Endothelial cell (in vitro differentiated cells): ENCODE results near the gene STK10. TPM values are rescaled to one million over a fixed set of nuclear protein-coding genes. Genes with fewer than 3 reads are reported as not detected.

ENCODE experiments used
- DNase-seq: peaks from one replicate; pipeline ENCODE4 v3.0.0; 2021; ENCODE audit warnings: low spot score
- H3K27ac Mint-ChIP-seq: one replicate; pipeline ENCODE4 v1.8.0; 2021; ENCODE audit warnings: mixed read lengths, inconsistent platforms; ENCODE audit not compliant: unreplicated experiment
- H3K27me3 Mint-ChIP-seq: one replicate; pipeline ENCODE4 v1.8.0; 2021; ENCODE audit warnings: mild to moderate bottlenecking, moderate library complexity, mixed read lengths, inconsistent platforms; ENCODE audit not compliant: unreplicated experiment
- H3K36me3 Mint-ChIP-seq: one replicate; pipeline ENCODE4 v1.8.0; 2021; ENCODE audit warnings: mild to moderate bottlenecking, low read depth, mixed read lengths, inconsistent platforms; ENCODE audit not compliant: unreplicated experiment
- H3K4me1 Mint-ChIP-seq: one replicate; pipeline ENCODE4 v1.8.0; 2021; ENCODE audit warnings: mild to moderate bottlenecking, mixed read lengths, inconsistent platforms; ENCODE audit not compliant: unreplicated experiment
- H3K4me3 Mint-ChIP-seq: one replicate; pipeline ENCODE4 v1.8.0; 2021; ENCODE audit warnings: mild to moderate bottlenecking, mixed read lengths, inconsistent platforms; ENCODE audit not compliant: unreplicated experiment
- H3K9me3 Mint-ChIP-seq: one replicate; pipeline ENCODE4 v1.8.0; 2021; ENCODE audit warnings: mixed read lengths, inconsistent platforms; ENCODE audit not compliant: unreplicated experiment
- CTCF ChIP-seq: fragments of 200-600 bp; sonication (generic); IDR thresholded peaks from one replicate; pipeline ENCODE4 v1.5.0; 2021; ENCODE audit warnings: antibody characterized with exemption; ENCODE audit not compliant: unreplicated experiment
- total RNA-seq: library from RNA; stranded (reverse); fragmentation: NEBNext Ultra II Directional; extraction: Animal tissue kit (Norgen Biotek cat#: 25700); gene quantifications from one replicate; pipeline ENCODE4 v1.2.1, GENCODE V29; 2021; ENCODE audit not compliant: unreplicated experiment

The STK10 gene
- total RNA-seq, 1 donor from 2014 or later: 69.3 TPM

GRCh38 chr5:172148381-172148780 lies 39.6 kb downstream of the STK10 start:
- no peak overlapping the region for H3K4me3 Mint-ChIP-seq
- no peak overlapping the region for H3K27ac Mint-ChIP-seq
- peaks cover 33% of the 10 kb centered on the region for H3K4me1 Mint-ChIP-seq
- H3K36me3 Mint-ChIP-seq: peaks cover 30% of the 10 kb centered on the region
- peaks cover 3% of the 10 kb centered on the region for H3K27me3 Mint-ChIP-seq
- no peak for DNase-seq
- H3K9me3 Mint-ChIP-seq: no peaks in the 10 kb centered on the region
- TF ChIP-seq CTCF: no peak

GRCh38 chr5:172147857-172148256 lies 40.2 kb downstream of the STK10 start:
- Mint-ChIP-seq H3K27ac (no peak overlapping the region), H3K4me1 (peaks cover 38% of the 10 kb centered on the region), H3K36me3 (peaks cover 26% of the 10 kb centered on the region), H3K4me3 (no peak overlapping the region), H3K9me3 (no peaks in the 10 kb centered on the region), H3K27me3 (peaks cover 3% of the 10 kb centered on the region)
- no peak for TF ChIP-seq CTCF
- no peak for DNase-seq

- Mint-ChIP-seq H3K9me3 (no peaks in the 10 kb centered on the region), H3K4me3 (no peak overlapping the region), H3K36me3 (peaks cover 22% of the 10 kb centered on the region), H3K27ac (peak overlapping the region; percentile 14), H3K4me1 (peaks cover 44% of the 10 kb centered on the region), H3K27me3 (peaks cover 3% of the 10 kb centered on the region)
- no peak for DNase-seq
- TF ChIP-seq CTCF: no peak
Measured at GRCh38 chr5:172146748-172147092, 41.3 kb downstream of the STK10 start.

GRCh38 chr5:172145870-172146747 lies 41.9 kb downstream of the STK10 start:
- DNase-seq: no peak
- Mint-ChIP-seq H3K27me3 (peaks cover 3% of the 10 kb centered on the region), H3K27ac (peak overlapping the region; percentile 49), H3K4me3 (no peak overlapping the region), H3K4me1 (peaks cover 41% of the 10 kb centered on the region), H3K9me3 (no peaks in the 10 kb centered on the region), H3K36me3 (peaks cover 20% of the 10 kb centered on the region)
- no peak for TF ChIP-seq CTCF
